Uterus (tissue), 4 donors: ENCODE measurements around the gene LYST. TPM values are rescaled to one million over a fixed set of nuclear protein-coding genes. Genes with fewer than 3 reads are reported as not detected.

Experiments used
- DNase-seq, 2 donors: peaks; one replicate each; pipeline ENCODE4 v3.0.0-alpha.2; 2019 to 2020
- H3K27ac ChIP-seq, 2 donors: fragments of 200-600 bp; sonication (generic); 1 replicate in 1 of 2; 2 replicates in 1 of 2; pipeline ENCODE4 v1.5.1; 2016 to 2018
- H3K27me3 ChIP-seq, 2 donors: fragments of 200-600 bp; sonication (generic); one replicate each; pipeline ENCODE4 v1.5.1; 2018 to 2019; ENCODE audit warnings: control low read depth in 1 of 2
- H3K36me3 ChIP-seq, 2 donors: fragments of 200-600 bp; sonication (generic); one replicate each; pipeline ENCODE4 v1.5.1; 2019; ENCODE audit warnings: control low read depth in 1 of 2
- H3K4me1 ChIP-seq, 2 donors: fragments of 200-600 bp; sonication (generic); one replicate each; pipeline ENCODE4 v1.5.1; 2018 to 2019; ENCODE audit warnings: control low read depth in 1 of 2
- H3K4me3 ChIP-seq, 2 donors: fragments of 200-600 bp; sonication (generic); 1 replicate in 1 of 2; 2 replicates in 1 of 2; pipeline ENCODE4 v1.5.1; 2018 to 2019; ENCODE audit warnings: mild to moderate bottlenecking in 1 of 2
- H3K9me3 ChIP-seq, 2 donors: fragments of 200-600 bp; sonication (generic); one replicate each; pipeline ENCODE4 v1.5.1; 2019; ENCODE audit warnings: control low read depth in 1 of 2
- CTCF ChIP-seq, 4 experiments: fragments of 200-600 bp in 2 of 4; fragments of 450-650 bp in 2 of 4; sonication (generic) in 2 of 4; IDR thresholded peaks; one replicate each; pipeline ENCODE4 v1.5.1; 2016 to 2019; ENCODE audit warnings: antibody characterized with exemption in 4 of 4, mild to moderate bottlenecking in 2 of 4, moderate library complexity in 1 of 4
- POLR2A ChIP-seq, 2 donors: fragments of 450-650 bp; IDR thresholded peaks; one replicate each; pipeline ENCODE4 v1.6.1; 2016; ENCODE audit warnings: antibody characterized with exemption in 2 of 2, mild to moderate bottlenecking in 1 of 2, moderate library complexity in 1 of 2
- intact Hi-C: fragments of 100-400 bp; cut with DNase I; formaldehyde crosslinking; loops from one replicate; pipeline ENCODE4 v1.15.1; 2023; ENCODE audit warnings: low total_unique reads
- total RNA-seq, 4 donors: library from RNA; depleted of rRNA in 3 of 4; stranded (reverse); fragments of >200 nt in 3 of 4; gene quantifications; one replicate each; pipeline versions ENCODE4 v1.1.0 to v1.2.4, GENCODE V29; 2014 to 2023
- donor health status: DM: yes; HTN: yes; CAD: no.

Gene LYST
- total RNA-seq, 4 donors from 2014 or later = 25.6 to 68.2 (median 32.9) TPM

GRCh38 chr1:235737751-235738150 is 129.0 kb downstream of the LYST start:
- no peaks in the 10 kb centered on the region for H3K4me1 ChIP-seq
- H3K9me3 ChIP-seq = no peaks in the 10 kb centered on the region
- H3K27ac ChIP-seq = no peak overlapping the region
- no peaks in the 10 kb centered on the region for H3K27me3 ChIP-seq
- no peaks in the 10 kb centered on the region for H3K36me3 ChIP-seq
- TF ChIP-seq CTCF (IDR thresholded peaks at IDR 0.05) (no peak), POLR2A (IDR thresholded peaks at IDR 0.05) (no peak)
- intact Hi-C loops = no loop called here
- no peak for DNase-seq
- no peak overlapping the region for H3K4me3 ChIP-seq

GRCh38 chr1:235736263-235736662 is 130.4 kb downstream of the LYST start:
- Histone ChIP-seq H3K36me3 (no peaks in the 10 kb centered on the region), H3K4me1 (no peaks in the 10 kb centered on the region), H3K27me3 (no peaks in the 10 kb centered on the region), H3K4me3 (no peak overlapping the region), H3K9me3 (no peaks in the 10 kb centered on the region), H3K27ac (no peak overlapping the region)
- intact Hi-C loops = no loop called here
- DNase-seq = no peak
- TF ChIP-seq POLR2A (IDR thresholded peaks at IDR 0.05) = no peak
- no peak for TF ChIP-seq CTCF (IDR thresholded peaks at IDR 0.05)

- no peaks in the 10 kb centered on the region for H3K9me3 ChIP-seq
- TF ChIP-seq CTCF (IDR thresholded peaks at IDR 0.05) = no peak
- TF ChIP-seq POLR2A (IDR thresholded peaks at IDR 0.05) = no peak
- no peak for DNase-seq
- no peaks in the 10 kb centered on the region for H3K36me3 ChIP-seq
- H3K27me3 ChIP-seq = no peaks in the 10 kb centered on the region
- H3K4me1 ChIP-seq = no peaks in the 10 kb centered on the region
- intact Hi-C loops = no loop called here
- H3K4me3 ChIP-seq = no peak overlapping the region
- no peak overlapping the region for H3K27ac ChIP-seq
Observed at GRCh38 chr1:235735621-235736020, 131.1 kb downstream of the LYST start.

GRCh38 chr1:235734335-235734734 is 132.4 kb downstream of the LYST start:
- intact Hi-C loops = no loop called here
- Histone ChIP-seq H3K27ac (no peak overlapping the region), H3K4me1 (no peaks in the 10 kb centered on the region), H3K36me3 (no peaks in the 10 kb centered on the region), H3K4me3 (no peak overlapping the region), H3K9me3 (no peaks in the 10 kb centered on the region), H3K27me3 (no peaks in the 10 kb centered on the region)
- no peak for TF ChIP-seq POLR2A (IDR thresholded peaks at IDR 0.05)
- no peak for TF ChIP-seq CTCF (IDR thresholded peaks at IDR 0.05)
- no peak for DNase-seq

- intact Hi-C loops = no loop called here
- Histone ChIP-seq H3K27me3 (no peaks in the 10 kb centered on the region), H3K27ac (no peak overlapping the region), H3K4me1 (no peaks in the 10 kb centered on the region), H3K9me3 (no peaks in the 10 kb centered on the region), H3K4me3 (no peak overlapping the region), H3K36me3 (no peaks in the 10 kb centered on the region)
- no peak for DNase-seq
- no peak for TF ChIP-seq CTCF (IDR thresholded peaks at IDR 0.05)
- TF ChIP-seq POLR2A (IDR thresholded peaks at IDR 0.05) = no peak
Observed at GRCh38 chr1:235730007-235730406, 136.7 kb downstream of the LYST start.
